Neural cell (in vitro differentiated cells): ENCODE results near the gene BATF3. TPM values are rescaled to one million over a fixed set of nuclear protein-coding genes. Genes with fewer than 3 reads are reported as not detected.

Experiments used
- H2AFZ ChIP-seq: fragments of 200-600, 300-800 bp; sonication (generic), shearing (Covaris generic); 2 replicates; pipeline ENCODE4 v1.6.0; 2014; ENCODE audit warnings: low read depth, mild to moderate bottlenecking, antibody characterized with exemption, low read length, moderate library complexity
- H3F3A ChIP-seq: fragments of 200-600 bp; shearing (Covaris generic); 2 replicates; pipeline ENCODE4 v1.6.1; 2016; ENCODE audit warnings: mild to moderate bottlenecking, moderate library complexity, mixed read lengths, antibody characterized with exemption, low read length; ENCODE audit not compliant: insufficient read depth, poor library complexity, severe bottlenecking
- H3K27ac ChIP-seq: fragments of 200-600, 300-800 bp; sonication (generic), shearing (Covaris generic); 2 replicates; pipeline ENCODE4 v1.5.1; 2014; ENCODE audit warnings: mild to moderate bottlenecking, low read length, moderate library complexity
- H3K27me3 ChIP-seq: fragments of 300-800, 200-600 bp; sonication (generic), shearing (Covaris generic); 2 replicates; pipeline ENCODE4 v1.6.0; 2014; ENCODE audit warnings: mild to moderate bottlenecking, low read depth, low read length, moderate library complexity; ENCODE audit not compliant: insufficient read depth
- H3K36me3 ChIP-seq: fragments of 300-800, 200-600 bp; sonication (generic), shearing (Covaris generic); 2 replicates; pipeline ENCODE4 v1.5.1; 2014; ENCODE audit warnings: mild to moderate bottlenecking, antibody characterized with exemption, low read length, moderate library complexity; ENCODE audit not compliant: insufficient read depth
- H3K4me2 ChIP-seq: fragments of 300-800, 200-600 bp; sonication (generic), shearing (Covaris generic); 2 replicates; pipeline ENCODE4 v1.6.0; 2014; ENCODE audit warnings: mild to moderate bottlenecking, low read length
- H3K4me3 ChIP-seq: fragments of 300-800, 200-600 bp; sonication (generic), shearing (Covaris generic); 2 replicates; pipeline ENCODE4 v1.5.1; 2014; ENCODE audit warnings: mild to moderate bottlenecking, low read length, moderate library complexity
- H3K79me2 ChIP-seq: fragments of 200-600 bp; shearing (Covaris generic); replicated peaks from 2 replicates; pipeline ENCODE4 v1.6.0; 2014; ENCODE audit warnings: mild to moderate bottlenecking, low read length, moderate library complexity; ENCODE audit not compliant: insufficient read depth
- H3K9ac ChIP-seq: fragments of 300-800, 200-600 bp; sonication (generic), shearing (Covaris generic); 2 replicates; pipeline ENCODE4 v1.6.1; 2016; ENCODE audit warnings: mild to moderate bottlenecking, low read length, mixed read lengths
- H3K9me2 ChIP-seq: fragments of 200-600 bp; shearing (Covaris generic); 2 replicates; pipeline ENCODE4 v1.6.1; 2016; ENCODE audit warnings: mild to moderate bottlenecking, low read length, mixed read lengths; ENCODE audit not compliant: insufficient read depth
- H3K9me3 ChIP-seq: fragments of 200-600, 300-800 bp; sonication (generic), shearing (Covaris generic); 2 replicates; pipeline ENCODE4 v1.6.1; 2016; ENCODE audit warnings: mild to moderate bottlenecking, mixed run types, low read length, moderate library complexity, mixed read lengths
- H4K20me1 ChIP-seq: fragments of 200-600 bp; shearing (Covaris generic); 2 replicates; pipeline ENCODE4 v1.6.1; 2016; ENCODE audit warnings: mild to moderate bottlenecking, mixed run types; ENCODE audit not compliant: insufficient read depth
- EP300 ChIP-seq: fragments of 450-650 bp; conservative IDR thresholded peaks from 2 replicates; pipeline ENCODE4 v1.6.1; 2014; ENCODE audit warnings: antibody characterized with exemption, mild to moderate bottlenecking, moderate library complexity; ENCODE audit not compliant: poor library complexity, severe bottlenecking
- EZH2 ChIP-seq: fragments of 200-600, 300-800 bp; shearing (Covaris generic), sonication (generic); IDR thresholded peaks from 2 replicates; pipeline ENCODE4 v1.6.1; 2014; ENCODE audit warnings: antibody characterized with exemption, low read length, borderline replicate concordance, mild to moderate bottlenecking; ENCODE audit not compliant: insufficient read depth, poor library complexity, severe bottlenecking
- MXI1 ChIP-seq: fragments of 450-650 bp; conservative IDR thresholded peaks from 2 replicates; pipeline ENCODE4 v1.6.1; 2014; ENCODE audit warnings: antibody characterized with exemption, mild to moderate bottlenecking; ENCODE audit not compliant: poor library complexity, severe bottlenecking
- POLR2AphosphoS5 ChIP-seq: IDR thresholded peaks from 2 replicates; pipeline ENCODE4 v1.6.1; 2012
- RAD21 ChIP-seq: fragments of 450-650 bp; conservative IDR thresholded peaks from 2 replicates; pipeline ENCODE4 v1.6.1; 2014; ENCODE audit warnings: antibody characterized with exemption, mild to moderate bottlenecking, moderate library complexity
- SMC3 ChIP-seq: fragments of 450-650 bp; conservative IDR thresholded peaks from 2 replicates; pipeline ENCODE4 v1.6.1; 2014; ENCODE audit warnings: antibody characterized with exemption, mild to moderate bottlenecking, moderate library complexity; ENCODE audit not compliant: poor library complexity
- TAF1 ChIP-seq: IDR thresholded peaks from 2 replicates; pipeline ENCODE4 v1.6.1; 2012; ENCODE audit warnings: low read depth
- polyA plus RNA-seq: library from polyadenylated mRNA; depleted of rRNA; stranded (reverse); fragments of >200 nt; gene quantifications from 2 replicates; pipeline ENCODE4 v1.2.3, GENCODE V29; 2014
- TF ChIP-seq, protein P1 (sequence below): IDR thresholded peaks from 2 replicates; pipeline ENCODE4 v1.6.1; 2012; ENCODE audit warnings: borderline replicate concordance
- TF ChIP-seq, protein P2 (sequence below): fragments of 450-650 bp; IDR thresholded peaks from 2 replicates; pipeline ENCODE4 v1.5.1; 2014; ENCODE audit warnings: antibody characterized with exemption, mild to moderate bottlenecking, moderate library complexity; ENCODE audit not compliant: poor library complexity, severe bottlenecking

Gene BATF3
- polyA plus RNA-seq, 1 donor from 2014 or later = 0.82 TPM

DNA sequence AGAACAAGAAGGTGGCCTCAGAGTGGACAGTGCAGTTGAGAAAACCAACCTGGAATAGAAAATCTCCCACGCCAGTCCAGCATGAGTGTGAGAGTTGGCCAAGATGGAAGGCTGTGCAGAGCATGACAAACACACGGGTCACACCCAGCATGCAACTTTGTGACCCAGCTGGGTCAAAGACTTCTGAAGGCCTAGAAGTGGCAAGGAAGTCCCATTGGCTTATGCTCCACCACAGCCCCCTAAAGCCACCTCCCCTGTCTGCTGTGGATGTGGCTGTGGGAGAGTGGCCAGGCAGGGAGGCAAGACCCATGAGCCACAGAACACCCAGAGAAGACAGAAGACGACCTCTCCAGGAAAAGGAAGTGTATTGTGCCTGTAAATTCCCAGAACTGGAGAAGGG, 13.6 kb downstream of the BATF3 start:
- TF ChIP-seq, protein P1, sequence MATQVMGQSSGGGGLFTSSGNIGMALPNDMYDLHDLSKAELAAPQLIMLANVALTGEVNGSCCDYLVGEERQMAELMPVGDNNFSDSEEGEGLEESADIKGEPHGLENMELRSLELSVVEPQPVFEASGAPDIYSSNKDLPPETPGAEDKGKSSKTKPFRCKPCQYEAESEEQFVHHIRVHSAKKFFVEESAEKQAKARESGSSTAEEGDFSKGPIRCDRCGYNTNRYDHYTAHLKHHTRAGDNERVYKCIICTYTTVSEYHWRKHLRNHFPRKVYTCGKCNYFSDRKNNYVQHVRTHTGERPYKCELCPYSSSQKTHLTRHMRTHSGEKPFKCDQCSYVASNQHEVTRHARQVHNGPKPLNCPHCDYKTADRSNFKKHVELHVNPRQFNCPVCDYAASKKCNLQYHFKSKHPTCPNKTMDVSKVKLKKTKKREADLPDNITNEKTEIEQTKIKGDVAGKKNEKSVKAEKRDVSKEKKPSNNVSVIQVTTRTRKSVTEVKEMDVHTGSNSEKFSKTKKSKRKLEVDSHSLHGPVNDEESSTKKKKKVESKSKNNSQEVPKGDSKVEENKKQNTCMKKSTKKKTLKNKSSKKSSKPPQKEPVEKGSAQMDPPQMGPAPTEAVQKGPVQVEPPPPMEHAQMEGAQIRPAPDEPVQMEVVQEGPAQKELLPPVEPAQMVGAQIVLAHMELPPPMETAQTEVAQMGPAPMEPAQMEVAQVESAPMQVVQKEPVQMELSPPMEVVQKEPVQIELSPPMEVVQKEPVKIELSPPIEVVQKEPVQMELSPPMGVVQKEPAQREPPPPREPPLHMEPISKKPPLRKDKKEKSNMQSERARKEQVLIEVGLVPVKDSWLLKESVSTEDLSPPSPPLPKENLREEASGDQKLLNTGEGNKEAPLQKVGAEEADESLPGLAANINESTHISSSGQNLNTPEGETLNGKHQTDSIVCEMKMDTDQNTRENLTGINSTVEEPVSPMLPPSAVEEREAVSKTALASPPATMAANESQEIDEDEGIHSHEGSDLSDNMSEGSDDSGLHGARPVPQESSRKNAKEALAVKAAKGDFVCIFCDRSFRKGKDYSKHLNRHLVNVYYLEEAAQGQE = no peak
- TF ChIP-seq MXI1 = no peak
- TF ChIP-seq, protein P2, sequence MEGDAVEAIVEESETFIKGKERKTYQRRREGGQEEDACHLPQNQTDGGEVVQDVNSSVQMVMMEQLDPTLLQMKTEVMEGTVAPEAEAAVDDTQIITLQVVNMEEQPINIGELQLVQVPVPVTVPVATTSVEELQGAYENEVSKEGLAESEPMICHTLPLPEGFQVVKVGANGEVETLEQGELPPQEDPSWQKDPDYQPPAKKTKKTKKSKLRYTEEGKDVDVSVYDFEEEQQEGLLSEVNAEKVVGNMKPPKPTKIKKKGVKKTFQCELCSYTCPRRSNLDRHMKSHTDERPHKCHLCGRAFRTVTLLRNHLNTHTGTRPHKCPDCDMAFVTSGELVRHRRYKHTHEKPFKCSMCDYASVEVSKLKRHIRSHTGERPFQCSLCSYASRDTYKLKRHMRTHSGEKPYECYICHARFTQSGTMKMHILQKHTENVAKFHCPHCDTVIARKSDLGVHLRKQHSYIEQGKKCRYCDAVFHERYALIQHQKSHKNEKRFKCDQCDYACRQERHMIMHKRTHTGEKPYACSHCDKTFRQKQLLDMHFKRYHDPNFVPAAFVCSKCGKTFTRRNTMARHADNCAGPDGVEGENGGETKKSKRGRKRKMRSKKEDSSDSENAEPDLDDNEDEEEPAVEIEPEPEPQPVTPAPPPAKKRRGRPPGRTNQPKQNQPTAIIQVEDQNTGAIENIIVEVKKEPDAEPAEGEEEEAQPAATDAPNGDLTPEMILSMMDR = no peak
- TF ChIP-seq POLR2AphosphoS5 = no peak
- TF ChIP-seq EZH2 = no peak
- no peak for TF ChIP-seq SMC3
- no peak for TF ChIP-seq EP300
- TF ChIP-seq RAD21 = no peak
- no peak for TF ChIP-seq TAF1

DNA sequence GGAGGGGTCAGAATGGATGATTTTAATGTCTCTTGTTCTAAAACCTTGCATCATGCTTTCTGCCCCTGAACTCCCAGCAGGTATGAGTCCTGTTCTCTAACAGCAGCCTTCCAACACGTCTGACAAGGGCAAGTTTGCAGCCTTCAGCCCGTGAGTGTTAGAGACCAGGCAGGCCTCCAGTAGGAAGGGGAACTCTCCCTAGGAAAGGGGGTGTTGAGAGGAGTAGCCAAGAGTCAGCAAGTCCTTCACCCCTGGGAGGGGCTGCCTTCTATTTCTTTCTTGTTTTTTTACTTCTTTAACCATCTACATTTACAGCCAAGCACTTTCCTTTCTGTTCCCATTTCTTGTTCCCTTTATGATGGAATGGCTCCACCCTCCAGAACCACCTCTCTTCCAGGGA, 14.2 kb downstream of the BATF3 start:
- Histone ChIP-seq H4K20me1 (no peaks in the 10 kb centered on the region), H3K36me3 (no peaks in the 10 kb centered on the region), H3K9me3 (no peaks in the 10 kb centered on the region), H3F3A (no peaks in the 10 kb centered on the region), H3K9ac (no peak overlapping the region), H2AFZ (no peak overlapping the region), H3K9me2 (no peaks in the 10 kb centered on the region), H3K79me2 (no peaks in the 10 kb centered on the region), H3K27me3 (no peaks in the 10 kb centered on the region), H3K4me2 (no peak overlapping the region), H3K4me3 (no peak overlapping the region), H3K27ac (no peak overlapping the region)
- TF ChIP-seq RAD21 = no peak
- no peak for TF ChIP-seq EZH2

More for the DNA sequence above, 13.6 kb downstream of the BATF3 start:
- Histone ChIP-seq H4K20me1 (no peaks in the 10 kb centered on the region), H3K27me3 (no peaks in the 10 kb centered on the region), H2AFZ (no peak overlapping the region), H3K4me3 (no peak overlapping the region), H3K4me2 (no peak overlapping the region), H3K9me3 (no peaks in the 10 kb centered on the region), H3K36me3 (no peaks in the 10 kb centered on the region), H3K27ac (no peak overlapping the region), H3K79me2 (no peaks in the 10 kb centered on the region), H3K9ac (no peak overlapping the region), H3K9me2 (no peaks in the 10 kb centered on the region), H3F3A (no peaks in the 10 kb centered on the region)
